Thyroid gland (tissue), 4 donors: ENCODE measurements around the gene CEP131.

Experiments used
- POLR2A ChIP-seq, 2 donors: fragments of 450-650 bp; IDR thresholded peaks; one replicate each; pipeline ENCODE4 v1.6.1; 2017; ENCODE audit warnings: antibody characterized with exemption in 2 of 2, mild to moderate bottlenecking in 2 of 2, moderate library complexity in 1 of 2
- TF ChIP-seq, protein P1 (sequence below), 6 experiments: fragments of 200-600 bp in 3 of 6; fragments of 450-650 bp in 3 of 6; sonication (generic) in 3 of 6; IDR thresholded peaks; one replicate each; pipeline ENCODE4 v1.5.1; 2016 to 2019; ENCODE audit warnings: antibody characterized with exemption in 6 of 6, mild to moderate bottlenecking in 2 of 6, inconsistent platforms in 1 of 6, moderate library complexity in 1 of 6

DNA sequence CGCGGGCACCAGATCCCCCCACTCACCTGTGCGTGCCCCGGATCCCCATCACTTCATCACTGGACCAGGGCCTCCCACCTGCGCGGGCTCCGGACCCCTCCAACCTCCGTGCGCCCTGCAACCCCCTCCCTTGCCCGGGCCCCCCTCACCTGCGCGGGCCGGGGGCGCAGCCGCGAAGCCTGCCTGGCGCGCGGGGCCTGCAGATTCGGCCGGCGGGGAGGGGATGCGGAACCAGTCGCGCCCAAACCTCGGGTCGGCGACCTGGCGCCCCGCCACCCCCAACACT, 202 bp downstream of the CEP131 start:
- TF ChIP-seq, protein P1, sequence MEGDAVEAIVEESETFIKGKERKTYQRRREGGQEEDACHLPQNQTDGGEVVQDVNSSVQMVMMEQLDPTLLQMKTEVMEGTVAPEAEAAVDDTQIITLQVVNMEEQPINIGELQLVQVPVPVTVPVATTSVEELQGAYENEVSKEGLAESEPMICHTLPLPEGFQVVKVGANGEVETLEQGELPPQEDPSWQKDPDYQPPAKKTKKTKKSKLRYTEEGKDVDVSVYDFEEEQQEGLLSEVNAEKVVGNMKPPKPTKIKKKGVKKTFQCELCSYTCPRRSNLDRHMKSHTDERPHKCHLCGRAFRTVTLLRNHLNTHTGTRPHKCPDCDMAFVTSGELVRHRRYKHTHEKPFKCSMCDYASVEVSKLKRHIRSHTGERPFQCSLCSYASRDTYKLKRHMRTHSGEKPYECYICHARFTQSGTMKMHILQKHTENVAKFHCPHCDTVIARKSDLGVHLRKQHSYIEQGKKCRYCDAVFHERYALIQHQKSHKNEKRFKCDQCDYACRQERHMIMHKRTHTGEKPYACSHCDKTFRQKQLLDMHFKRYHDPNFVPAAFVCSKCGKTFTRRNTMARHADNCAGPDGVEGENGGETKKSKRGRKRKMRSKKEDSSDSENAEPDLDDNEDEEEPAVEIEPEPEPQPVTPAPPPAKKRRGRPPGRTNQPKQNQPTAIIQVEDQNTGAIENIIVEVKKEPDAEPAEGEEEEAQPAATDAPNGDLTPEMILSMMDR (IDR thresholded peaks at IDR 0.05): no peak
- no peak for TF ChIP-seq POLR2A (IDR thresholded peaks at IDR 0.05)
